GM19023 (cell line): ENCODE results near the gene LCNL1.
A peak's percentile ranks its signal among the peaks of the same experiment; 100 is the strongest.
"Not testable (repeated sequence)": the region's sequence is repeated elsewhere in the genome, so short reads cannot be mapped to it uniquely, and the experiment has no call there.

Experiments
- ATAC-seq: cut with Tn5 transposase; IDR thresholded peaks from one replicate; pipeline ENCODE4 v1.9.1; 2021; ENCODE audit warnings: mild to moderate bottlenecking, moderate library complexity; ENCODE audit not compliant: unreplicated experiment

Gene LCNL1

GRCh38 chr9:137021979-137022661, 39.3 kb downstream of the LCNL1 start:
- ATAC-seq = no peak

- ATAC-seq = no peak
These were observed 39.8 kb downstream of the LCNL1 start for GRCh38 chr9:137022662-137023008.

- no peak for ATAC-seq
These were observed 40.4 kb downstream of the LCNL1 start for GRCh38 chr9:137023157-137023556.

GRCh38 chr9:137023583-137023991, 40.8 kb downstream of the LCNL1 start:
- ATAC-seq = no peak

- no peak for ATAC-seq
These were observed 42.7 kb downstream of the LCNL1 start for GRCh38 chr9:137025517-137025966.

- ATAC-seq = no peak
These were observed 43.6 kb downstream of the LCNL1 start for GRCh38 chr9:137026384-137026783.

GRCh38 chr9:137026828-137027227, 44.0 kb downstream of the LCNL1 start:
- ATAC-seq = no peak

- ATAC-seq = no peak
These were observed 44.8 kb downstream of the LCNL1 start, which contains the start of gene ABCA2 for GRCh38 chr9:137027369-137028262. Gene ABCA2, minus strand, starts transcription at chr9:137028237. Its CDS starts 97 bp downstream, at chr9:137028140.

- peak; percentile 37 for ATAC-seq
These were observed 45.7 kb downstream of the LCNL1 start for GRCh38 chr9:137028263-137029057.

GRCh38 chr9:137029058-137029936, 46.5 kb downstream of the LCNL1 start:
- ATAC-seq = no peak

- ATAC-seq = no peak
These were observed 47.2 kb downstream of the LCNL1 start for GRCh38 chr9:137030006-137030405.

- no peak for ATAC-seq
These were observed 48.0 kb downstream of the LCNL1 start for GRCh38 chr9:137030538-137031527.

GRCh38 chr9:137031904-137032640, 49.3 kb downstream of the LCNL1 start, which contains the start of gene FUT7:
Gene FUT7, minus strand, starts transcription at chr9:137032088. Its CDS starts 97 bp downstream, at chr9:137031991.
- no peak for ATAC-seq

- ATAC-seq = no peak
These were observed 50.1 kb downstream of the LCNL1 start for GRCh38 chr9:137032858-137033257.

GRCh38 chr9:137033481-137033880, 50.7 kb downstream of the LCNL1 start:
- not testable (repeated sequence) for ATAC-seq

- ATAC-seq = no peak
These were observed 51.4 kb downstream of the LCNL1 start for GRCh38 chr9:137034039-137034708.

GRCh38 chr9:137034709-137035506, 52.1 kb downstream of the LCNL1 start:
- ATAC-seq = peak; percentile 63
